Placental pericyte (primary cell): Measurements from ENCODE around the gene SPHK2. TPM values are rescaled to one million over a fixed set of nuclear protein-coding genes. Genes with fewer than 3 reads are reported as not detected.

ENCODE experiments used
- total RNA-seq: library from RNA; depleted of rRNA; stranded (reverse); fragments of >200 nt; gene quantifications from 2 replicates; pipeline ENCODE4 v1.2.3, GENCODE V29; 2012

The SPHK2 gene, protein sequence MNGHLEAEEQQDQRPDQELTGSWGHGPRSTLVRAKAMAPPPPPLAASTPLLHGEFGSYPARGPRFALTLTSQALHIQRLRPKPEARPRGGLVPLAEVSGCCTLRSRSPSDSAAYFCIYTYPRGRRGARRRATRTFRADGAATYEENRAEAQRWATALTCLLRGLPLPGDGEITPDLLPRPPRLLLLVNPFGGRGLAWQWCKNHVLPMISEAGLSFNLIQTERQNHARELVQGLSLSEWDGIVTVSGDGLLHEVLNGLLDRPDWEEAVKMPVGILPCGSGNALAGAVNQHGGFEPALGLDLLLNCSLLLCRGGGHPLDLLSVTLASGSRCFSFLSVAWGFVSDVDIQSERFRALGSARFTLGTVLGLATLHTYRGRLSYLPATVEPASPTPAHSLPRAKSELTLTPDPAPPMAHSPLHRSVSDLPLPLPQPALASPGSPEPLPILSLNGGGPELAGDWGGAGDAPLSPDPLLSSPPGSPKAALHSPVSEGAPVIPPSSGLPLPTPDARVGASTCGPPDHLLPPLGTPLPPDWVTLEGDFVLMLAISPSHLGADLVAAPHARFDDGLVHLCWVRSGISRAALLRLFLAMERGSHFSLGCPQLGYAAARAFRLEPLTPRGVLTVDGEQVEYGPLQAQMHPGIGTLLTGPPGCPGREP
- 14.4 and 15.2 TPM in 2 replicates for total RNA-seq

DNA sequence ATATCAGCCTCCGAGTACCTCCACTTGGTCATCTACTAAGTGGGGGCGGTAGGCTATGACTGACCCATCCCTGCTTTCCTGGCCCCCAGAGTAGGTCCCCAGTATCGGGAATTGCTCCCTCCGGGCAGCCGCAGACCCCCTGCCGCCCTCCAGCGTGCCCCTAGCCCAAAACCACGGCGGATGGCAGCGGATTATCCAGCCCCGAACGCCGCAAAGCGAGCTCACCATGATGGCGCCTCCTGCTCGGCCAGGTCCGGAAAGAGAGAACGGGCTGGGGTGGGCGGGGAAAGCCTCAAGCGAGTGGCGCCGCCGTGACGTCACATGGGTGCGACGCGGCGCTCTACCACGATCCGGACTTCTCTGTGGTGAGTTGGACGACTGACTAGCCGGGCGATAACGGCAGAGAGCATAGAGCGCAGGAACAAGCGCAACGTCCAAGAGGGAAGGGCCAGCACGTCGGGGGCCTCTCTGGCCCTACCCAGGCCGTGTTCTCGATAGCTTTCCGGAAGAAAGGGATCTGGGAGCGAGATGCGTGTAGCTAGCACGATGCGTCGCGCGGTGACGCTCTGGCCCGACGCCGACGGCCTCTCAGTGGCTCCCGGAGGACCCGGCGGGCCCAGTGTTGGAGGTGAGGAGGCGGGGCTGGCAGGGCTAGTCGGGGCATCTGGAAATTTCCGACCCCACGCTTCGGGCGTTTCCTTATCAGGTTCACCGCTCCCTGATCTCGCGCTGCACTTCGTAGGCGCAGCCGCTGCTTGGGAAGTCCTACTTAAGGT is at the start of gene SPHK2, which contains the start of gene RPL18:
Gene SPHK2, plus strand, starts transcription at position 591 of the 776 bp plus-strand sequence. CDS start 1,009 bp downstream, outside the sequence.
Gene RPL18, minus strand, starts transcription at position 263 of the 776 bp plus-strand sequence. Its CDS starts 35 bp downstream, at position 228.

DNA sequence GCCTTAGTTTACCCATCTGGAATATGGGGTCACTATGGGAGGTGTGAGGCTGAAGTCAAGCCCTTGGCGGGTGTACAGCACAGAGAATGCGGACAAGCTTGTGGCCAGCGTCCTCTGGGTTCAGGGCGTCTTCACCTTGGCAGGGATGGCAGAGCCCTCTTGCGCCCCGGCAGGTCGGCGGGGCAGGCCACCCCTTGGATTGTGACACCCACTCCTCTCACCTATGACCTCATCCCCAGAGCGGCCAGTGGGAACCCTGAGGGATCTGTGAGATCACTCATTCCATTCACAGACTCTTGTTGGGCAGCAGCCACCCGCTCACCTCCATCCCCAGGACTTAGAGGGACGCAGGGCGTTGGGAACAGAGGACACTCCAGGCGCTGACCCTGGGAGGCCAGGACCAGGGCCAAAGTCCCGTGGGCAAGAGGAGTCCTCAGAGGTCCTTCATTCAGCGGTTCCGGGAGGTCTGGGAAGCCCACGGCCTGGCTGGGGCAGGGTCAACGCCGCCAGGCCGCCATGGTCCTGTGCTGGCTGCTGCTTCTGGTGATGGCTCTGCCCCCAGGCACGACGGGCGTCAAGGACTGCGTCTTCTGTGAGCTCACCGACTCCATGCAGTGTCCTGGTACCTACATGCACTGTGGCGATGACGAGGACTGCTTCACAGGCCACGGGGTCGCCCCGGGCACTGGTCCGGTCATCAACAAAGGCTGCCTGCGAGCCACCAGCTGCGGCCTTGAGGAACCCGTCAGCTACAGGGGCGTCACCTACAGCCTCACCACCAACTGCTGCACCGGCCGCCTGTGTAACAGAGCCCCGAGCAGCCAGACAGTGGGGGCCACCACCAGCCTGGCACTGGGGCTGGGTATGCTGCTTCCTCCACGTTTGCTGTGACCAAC is 12.6 kb upstream of the SPHK2 start, which contains the start of gene SPACA4:
Gene SPACA4, plus strand, starts transcription at position 280 of the 896 bp plus-strand sequence. Its CDS starts 237 bp downstream, at position 517.

DNA sequence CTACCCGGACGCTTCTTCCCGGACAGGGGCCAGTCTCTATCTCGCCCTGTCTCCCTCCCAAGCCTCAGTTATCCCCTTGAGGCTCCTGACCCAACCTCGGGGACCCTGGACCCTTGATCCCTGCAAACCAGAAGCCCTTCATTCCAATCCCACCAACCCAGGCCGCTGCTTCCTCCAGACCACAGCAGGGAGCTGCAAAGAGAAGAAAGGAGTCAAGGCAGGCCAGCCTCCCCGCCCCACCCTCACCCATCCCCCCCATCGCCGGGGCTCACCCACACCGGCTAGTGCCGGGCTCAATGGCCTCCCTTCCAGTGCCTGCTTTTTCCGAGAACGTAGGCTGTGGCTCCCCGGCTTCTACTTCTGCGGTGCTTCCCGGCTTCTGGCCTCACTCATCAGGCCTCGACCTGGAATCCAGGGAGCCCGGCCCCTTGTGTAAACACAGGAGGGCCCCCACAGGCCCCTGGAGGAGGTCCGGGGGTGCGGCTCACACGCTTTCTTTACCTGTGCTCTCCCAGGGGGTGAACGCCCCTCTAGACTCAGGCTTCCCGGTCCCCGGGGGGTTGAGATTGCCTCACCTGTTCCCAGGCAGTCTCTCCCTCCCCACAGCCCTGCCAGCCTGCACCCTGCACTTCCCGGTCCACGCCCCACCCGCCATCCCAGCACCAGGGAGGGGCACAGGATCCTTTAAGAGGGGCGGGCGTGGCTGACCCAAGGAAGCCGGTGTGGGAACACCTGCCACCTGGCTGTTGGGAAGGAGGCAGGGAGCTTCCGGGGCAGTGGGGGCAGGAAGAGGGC is 4.7 kb upstream of the SPHK2 start, which contains the start of gene FAM83E:
Gene FAM83E, minus strand, starts transcription at position 641 of the 795 bp plus-strand sequence. CDS start 1,704 bp downstream, outside the sequence.

DNA sequence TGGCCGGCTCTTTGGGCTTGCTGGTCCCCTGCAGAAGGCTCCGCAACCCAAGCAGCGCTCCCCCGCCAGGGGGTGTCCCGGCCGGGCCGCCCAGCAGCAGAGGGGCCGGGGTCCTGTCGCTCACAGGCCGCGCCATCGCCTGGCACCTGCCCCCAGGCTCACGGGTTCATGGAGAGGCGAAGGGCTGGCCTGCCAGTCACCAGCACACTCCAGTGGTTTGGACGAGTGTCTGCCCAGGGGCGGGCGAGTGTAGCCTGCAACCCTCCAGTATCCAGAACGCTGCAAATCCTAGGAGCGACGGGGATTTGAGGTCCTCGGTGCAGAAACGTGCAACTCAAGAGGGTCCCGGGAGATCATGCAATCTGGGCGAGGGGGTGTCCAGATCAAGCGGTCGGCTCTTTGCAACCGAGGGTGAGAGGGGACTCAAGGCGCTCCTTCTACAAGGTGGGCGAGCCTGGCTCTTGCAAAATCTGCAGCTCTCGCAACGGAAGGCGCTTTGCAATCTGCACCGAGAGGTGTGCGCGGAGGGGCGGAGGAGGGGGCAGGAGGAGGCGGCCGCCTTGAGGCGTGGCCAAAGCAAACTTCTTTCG is 17.6 kb downstream of the SPHK2 start, which contains the start of gene DBP:
Gene DBP, minus strand, starts transcription at position 521 of the 590 bp plus-strand sequence. Its CDS starts 385 bp downstream, at position 136.

DNA sequence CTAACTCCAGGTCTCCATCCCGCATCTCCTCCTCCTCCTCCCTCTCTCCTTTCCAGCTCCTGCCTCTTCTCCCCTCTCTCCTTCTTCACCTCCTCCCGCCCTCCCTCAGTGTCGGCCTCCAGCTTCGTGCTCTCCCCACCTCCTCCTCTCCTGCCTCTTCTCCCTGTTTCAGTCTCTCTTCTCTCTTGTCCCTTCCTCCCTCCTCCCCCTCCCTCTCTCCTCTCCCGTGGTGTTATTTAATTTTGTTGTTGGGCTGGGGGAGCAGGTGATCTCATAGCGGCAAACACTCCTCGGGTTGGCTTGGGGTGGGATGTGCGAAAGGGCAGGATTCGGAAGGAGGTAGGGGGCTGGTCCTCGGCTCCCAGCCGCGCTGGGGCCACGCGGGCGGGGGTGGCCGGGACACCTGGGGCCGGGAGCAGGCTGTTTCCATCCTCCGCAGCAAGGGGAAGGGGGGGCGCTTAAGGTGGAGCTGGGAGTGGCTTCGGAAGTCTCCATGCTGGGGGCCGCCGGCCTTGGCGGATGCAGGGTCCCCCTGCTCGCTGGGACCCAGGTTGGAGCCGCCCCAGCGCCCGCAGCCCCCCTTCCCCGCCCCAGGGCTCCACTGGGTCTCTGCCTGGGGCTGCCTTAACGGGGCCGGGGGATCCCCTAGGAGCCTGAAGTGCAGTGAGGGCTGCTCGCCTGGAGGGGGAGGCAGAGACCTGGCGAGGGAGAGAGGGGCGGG is 26.9 kb downstream of the SPHK2 start, which contains the start of gene CA11:
Gene CA11, minus strand, starts transcription at position 187 of the 721 bp plus-strand sequence. CDS start 555 bp downstream, outside the sequence.

DNA sequence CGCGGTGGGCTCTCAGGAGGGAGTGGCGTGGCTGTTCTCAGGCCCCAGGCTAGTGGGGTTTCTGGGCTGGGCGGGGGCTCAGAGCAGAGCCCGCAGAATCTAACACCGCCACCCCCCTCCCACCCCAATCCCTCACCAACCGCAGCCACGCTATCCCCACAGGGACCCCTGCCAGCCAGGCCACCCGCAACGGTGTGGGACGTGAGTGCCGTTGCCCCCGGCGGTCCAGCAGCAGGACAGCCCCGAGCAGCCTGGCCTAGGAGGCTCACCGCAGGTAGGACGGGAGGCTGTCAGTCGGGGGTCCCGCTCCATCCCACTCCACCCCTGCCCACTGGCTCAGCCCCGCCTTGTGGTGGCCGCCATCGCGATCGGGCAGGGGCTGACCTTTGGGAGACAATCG is 53.7 kb downstream of the SPHK2 start, which contains the start of gene NTN5:
Gene NTN5, minus strand, starts transcription at position 24 of the 400 bp plus-strand sequence. CDS start 2,031 bp downstream, outside the sequence.

Other genes with a start within 250 kb of the SPHK2 start
- gene KDELR1, start 228.0 kb upstream of the SPHK2 start, total RNA-seq, result 128 and 129 TPM in 2 replicates
- gene GRIN2D, start 225.8 kb upstream of the SPHK2 start, total RNA-seq, result 5.0 and 7.2 TPM in 2 replicates
- 32.2 and 62.4 TPM in 2 replicates for gene GRWD1, start 173.5 kb upstream of the SPHK2 start, total RNA-seq
- gene KCNJ14, start 163.9 kb upstream of the SPHK2 start, total RNA-seq, result 0.29 and 0.66 TPM in 2 replicates
- gene CYTH2, start 150.1 kb upstream of the SPHK2 start, total RNA-seq, result 54.5 and 70.9 TPM in 2 replicates
- 0.14 TPM in 1 of 2 replicates, not detected in the other for gene LMTK3, start 107.7 kb upstream of the SPHK2 start, total RNA-seq
- 0.22 TPM in 1 of 2 replicates, not detected in the other for gene SULT2B1, start 67.3 kb upstream of the SPHK2 start, total RNA-seq
- gene SPACA4, start 12.8 kb upstream of the SPHK2 start, total RNA-seq, result not detected in 2 replicates
- 0.57 TPM in 1 of 2 replicates, not detected in the other for gene FAM83E, start 4.4 kb upstream of the SPHK2 start, total RNA-seq
- gene RPL18, start 328 bp upstream of the SPHK2 start, total RNA-seq, result 1,434 and 1,613 TPM in 2 replicates
- gene DBP, start 17.9 kb downstream of the SPHK2 start, total RNA-seq, result 1.1 and 4.8 TPM in 2 replicates
- 0.88 TPM in 1 of 2 replicates, not detected in the other for gene CA11, start 26.7 kb downstream of the SPHK2 start, total RNA-seq
- not detected in 2 replicates for gene NTN5, start 53.5 kb downstream of the SPHK2 start, total RNA-seq
- not detected in 2 replicates for gene FUT2, start 76.5 kb downstream of the SPHK2 start, total RNA-seq
- under 0.01 and 0.57 TPM in 2 replicates for gene MAMSTR, start 100.2 kb downstream of the SPHK2 start, total RNA-seq
- 0.66 and 0.72 TPM in 2 replicates for gene RASIP1, start 121.1 kb downstream of the SPHK2 start, total RNA-seq
- gene IZUMO1, start 127.4 kb downstream of the SPHK2 start, total RNA-seq, result not detected in 2 replicates
- gene FUT1, start 133.1 kb downstream of the SPHK2 start, total RNA-seq, result under 0.01 TPM in 2 replicates
- not detected in 2 replicates for gene FGF21, start 136.0 kb downstream of the SPHK2 start, total RNA-seq
- gene BCAT2, start 191.5 kb downstream of the SPHK2 start, total RNA-seq, result 25.4 and 44.1 TPM in 2 replicates
- 2.3 and 27.8 TPM in 2 replicates for gene HSD17B14, start 217.0 kb downstream of the SPHK2 start, total RNA-seq
- 5.4 and 6.3 TPM in 2 replicates for gene PLEKHA4, start 249.1 kb downstream of the SPHK2 start, total RNA-seq